Measurements from ENCODE around the gene SCNM1.

The SCNM1 gene

GRCh38 chr1:151142411-151143056 lies 23.4 kb upstream of the SCNM1 start:
- Mint-ChIP-seq H3K9me3 (no peaks in the 10 kb centered on the region), H3K27ac (no peak overlapping the region), H3K27me3 (peaks cover 38% of the 10 kb centered on the region), H3K4me1 (ENCODE audit: low read depth) (peaks cover 22% of the 10 kb centered on the region), H3K36me3 (ENCODE audit: low read depth) (peaks cover 7% of the 10 kb centered on the region), H3K4me3 (no peak overlapping the region)
- intact Hi-C loops (cut with micrococcal nuclease): no loop called here

DNA sequence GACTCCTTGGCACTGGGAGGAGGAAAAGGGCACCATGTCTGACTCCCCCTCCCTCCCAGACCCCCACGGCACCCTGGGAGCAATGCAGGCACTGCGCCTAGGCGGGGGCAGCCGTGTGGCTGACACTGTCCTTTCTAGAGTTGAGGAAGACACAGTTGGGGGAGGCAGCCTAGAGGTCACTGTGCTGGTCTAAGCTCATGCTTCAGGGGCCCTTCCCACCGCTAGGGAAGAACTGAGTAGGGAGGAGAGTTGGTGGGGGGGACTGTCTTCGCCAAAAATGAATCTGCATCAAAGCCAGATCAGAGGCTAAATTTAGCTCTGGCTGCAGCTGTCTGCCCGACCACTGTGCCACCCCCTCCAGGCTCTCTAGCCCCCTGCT lies 22.9 kb upstream of the SCNM1 start:
- Mint-ChIP-seq H3K4me3 (no peak overlapping the region), H3K4me1 (ENCODE audit: low read depth) (peaks cover 22% of the 10 kb centered on the region), H3K9me3 (no peaks in the 10 kb centered on the region), H3K27ac (no peak overlapping the region), H3K36me3 (ENCODE audit: low read depth) (peaks cover 7% of the 10 kb centered on the region), H3K27me3 (peaks cover 41% of the 10 kb centered on the region)
- intact Hi-C loops (cut with micrococcal nuclease): no loop called here

DNA sequence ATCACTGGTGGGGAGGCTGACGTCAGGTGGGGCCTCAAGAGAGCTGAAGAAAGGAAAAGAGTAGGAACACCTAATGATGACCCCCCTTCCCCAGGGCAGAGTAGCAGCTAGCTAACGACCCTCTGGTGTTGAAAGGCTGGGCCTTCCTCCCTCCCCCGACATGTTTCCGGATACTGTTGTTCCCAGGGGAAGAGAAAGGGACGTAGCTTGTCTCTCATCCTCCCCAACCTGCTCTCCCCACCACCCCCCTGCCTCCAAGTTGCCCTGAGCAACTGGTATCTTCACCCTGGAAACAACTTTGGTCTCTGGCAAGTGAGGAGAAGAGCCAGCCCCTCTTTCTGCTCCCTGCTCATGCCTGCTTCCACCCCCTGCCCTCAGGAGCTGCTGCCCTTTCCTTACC lies 22.0 kb upstream of the SCNM1 start:
- intact Hi-C loops (cut with micrococcal nuclease): no loop called here
- H3K36me3 Mint-ChIP-seq (ENCODE audit: low read depth): peaks cover 7% of the 10 kb centered on the region
- H3K4me1 Mint-ChIP-seq (ENCODE audit: low read depth): peaks cover 22% of the 10 kb centered on the region
- peaks cover 42% of the 10 kb centered on the region for H3K27me3 Mint-ChIP-seq
- H3K27ac Mint-ChIP-seq: no peak overlapping the region
- H3K9me3 Mint-ChIP-seq: no peaks in the 10 kb centered on the region
- H3K4me3 Mint-ChIP-seq: no peak overlapping the region

GRCh38 chr1:151144474-151145303 lies 21.3 kb upstream of the SCNM1 start:
- intact Hi-C loops (cut with micrococcal nuclease): no loop called here
- Mint-ChIP-seq H3K9me3 (no peaks in the 10 kb centered on the region), H3K36me3 (ENCODE audit: low read depth) (peaks cover 7% of the 10 kb centered on the region), H3K27me3 (peaks cover 42% of the 10 kb centered on the region), H3K27ac (no peak overlapping the region), H3K4me3 (no peak overlapping the region), H3K4me1 (ENCODE audit: low read depth) (peaks cover 22% of the 10 kb centered on the region)

DNA sequence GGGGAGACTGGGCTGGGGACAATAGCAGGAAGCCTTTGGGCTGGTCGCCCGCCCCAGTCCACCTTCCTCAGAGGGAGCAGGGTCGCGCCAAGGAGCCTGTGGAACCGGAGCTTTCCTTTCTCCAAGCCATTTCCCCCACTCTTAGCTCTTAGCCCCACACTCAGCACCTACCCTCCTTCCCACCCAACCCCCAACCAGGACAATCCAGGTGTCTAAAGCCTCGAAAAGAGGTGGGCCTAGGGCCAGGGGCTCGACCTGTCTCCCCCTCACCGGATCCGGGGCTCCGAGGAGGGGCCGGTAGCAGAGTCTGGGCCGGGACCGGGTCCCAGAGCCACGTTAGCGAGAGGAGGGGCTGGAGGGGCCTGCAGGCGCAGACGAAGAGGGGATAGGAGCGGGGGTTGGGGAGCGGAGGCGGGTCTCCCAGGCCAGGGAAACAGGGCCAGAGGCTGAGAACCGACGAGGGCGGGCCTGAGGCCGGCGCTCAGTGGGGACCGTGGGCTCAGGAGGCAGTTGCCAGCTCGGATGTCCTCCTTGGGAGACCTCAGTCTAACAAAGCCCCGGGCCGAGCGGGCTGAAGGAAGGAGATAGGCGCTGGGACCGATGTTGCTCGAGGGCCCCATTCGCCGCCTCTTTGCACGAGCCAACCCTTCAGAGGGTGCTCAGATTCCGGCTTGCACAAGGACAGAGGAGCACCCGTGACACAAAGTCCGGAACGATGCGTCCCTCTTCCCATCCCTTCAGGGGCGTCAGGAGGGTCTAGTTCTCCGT lies 20.5 kb upstream of the SCNM1 start:
- peaks cover 41% of the 10 kb centered on the region for H3K27me3 Mint-ChIP-seq
- peak overlapping the region; percentile 83 for H3K4me3 Mint-ChIP-seq
- peaks cover 7% of the 10 kb centered on the region for H3K36me3 Mint-ChIP-seq (ENCODE audit: low read depth)
- H3K9me3 Mint-ChIP-seq: no peaks in the 10 kb centered on the region
- peaks cover 22% of the 10 kb centered on the region for H3K4me1 Mint-ChIP-seq (ENCODE audit: low read depth)
- intact Hi-C loops (cut with micrococcal nuclease): no loop called here
- peak overlapping the region; percentile 40 for H3K27ac Mint-ChIP-seq

DNA sequence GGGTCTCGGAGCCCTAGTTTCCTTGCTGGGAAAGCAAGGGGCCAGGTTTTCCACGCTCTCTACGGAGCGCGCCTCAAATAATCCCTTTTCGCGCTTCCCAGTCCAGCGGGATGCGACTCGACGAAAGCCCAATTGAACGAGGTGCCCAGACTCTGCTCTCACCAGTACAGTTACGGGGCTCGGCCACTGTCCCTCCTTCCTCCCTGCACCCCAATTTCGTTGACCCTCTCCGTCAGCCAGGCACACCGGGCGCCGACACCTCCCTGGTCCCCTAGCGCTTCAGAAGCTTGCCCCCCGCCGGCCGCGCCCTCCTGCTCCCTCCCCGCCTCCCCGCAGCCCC lies 19.9 kb upstream of the SCNM1 start:
- intact Hi-C loops (cut with micrococcal nuclease): no loop called here
- H3K27ac Mint-ChIP-seq: peak overlapping the region; percentile 40
- H3K4me3 Mint-ChIP-seq: peak overlapping the region; percentile 83
- peaks cover 42% of the 10 kb centered on the region for H3K27me3 Mint-ChIP-seq
- H3K4me1 Mint-ChIP-seq (ENCODE audit: low read depth): peaks cover 22% of the 10 kb centered on the region
- no peaks in the 10 kb centered on the region for H3K9me3 Mint-ChIP-seq
- H3K36me3 Mint-ChIP-seq (ENCODE audit: low read depth): peaks cover 7% of the 10 kb centered on the region

DNA sequence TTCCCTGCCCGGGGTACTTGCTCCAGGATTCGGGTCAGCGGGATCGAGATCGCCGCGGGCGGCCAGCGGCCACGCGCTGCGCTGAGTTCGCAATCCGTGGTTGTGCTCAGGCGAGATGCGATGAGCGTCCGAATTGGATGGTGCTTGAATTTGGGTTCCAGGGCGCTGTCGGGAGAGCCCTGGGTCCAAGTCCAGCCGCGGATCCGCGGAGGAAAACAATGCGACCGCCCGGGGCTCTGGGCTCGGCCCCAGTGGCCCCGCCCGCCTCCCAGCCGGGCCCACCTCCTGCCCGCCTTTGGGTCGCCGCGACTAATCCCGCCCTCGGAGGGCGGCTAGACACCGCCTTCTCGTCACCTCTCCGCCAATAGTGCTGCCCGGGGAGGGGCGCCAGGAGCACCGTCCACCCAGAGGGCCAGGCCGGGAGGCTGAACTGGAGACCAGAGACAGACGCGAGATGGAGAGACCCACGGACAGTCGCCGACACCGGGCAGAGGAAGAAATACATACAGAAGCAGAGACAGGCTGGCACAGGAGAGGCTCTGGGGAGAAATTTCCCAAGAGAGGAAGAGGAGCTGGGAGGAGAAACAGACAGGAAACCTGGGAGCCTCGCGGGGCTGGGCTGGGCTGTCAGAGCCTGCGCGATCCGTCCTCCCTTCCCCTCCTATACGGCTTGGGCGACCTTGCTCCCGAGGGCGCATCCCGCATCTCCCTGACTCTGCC lies 19.4 kb upstream of the SCNM1 start, which contains the start of gene SEMA6C:
SEMA6C (minus strand) TSS at position 220 of the 720 bp plus-strand sequence. CDS start 4,010 bp downstream, outside the sequence.
- H3K4me1 Mint-ChIP-seq (ENCODE audit: low read depth): peaks cover 22% of the 10 kb centered on the region
- H3K9me3 Mint-ChIP-seq: no peaks in the 10 kb centered on the region
- peak within 1 kb of the TSS; percentile 83 for H3K4me3 Mint-ChIP-seq
- intact Hi-C loops (cut with micrococcal nuclease): no loop called here
- peaks cover 7% of the 10 kb centered on the region for H3K36me3 Mint-ChIP-seq (ENCODE audit: low read depth)
- peak within 1 kb of the TSS; percentile 40 for H3K27ac Mint-ChIP-seq
- H3K27me3 Mint-ChIP-seq: peaks cover 42% of the 10 kb centered on the region

- intact Hi-C loops (cut with micrococcal nuclease): no loop called here
- H3K9me3 Mint-ChIP-seq: no peaks in the 10 kb centered on the region
- peak overlapping the region; percentile 83 for H3K4me3 Mint-ChIP-seq
- peaks cover 7% of the 10 kb centered on the region for H3K36me3 Mint-ChIP-seq (ENCODE audit: low read depth)
- H3K27me3 Mint-ChIP-seq: peaks cover 42% of the 10 kb centered on the region
- H3K27ac Mint-ChIP-seq: peak overlapping the region; percentile 40
- H3K4me1 Mint-ChIP-seq (ENCODE audit: low read depth): peaks cover 22% of the 10 kb centered on the region
Measured at GRCh38 chr1:151147132-151147503, 18.8 kb upstream of the SCNM1 start.

- H3K36me3 Mint-ChIP-seq (ENCODE audit: low read depth): peaks cover 7% of the 10 kb centered on the region
- no peak overlapping the region for H3K4me3 Mint-ChIP-seq
- H3K27me3 Mint-ChIP-seq: peaks cover 39% of the 10 kb centered on the region
- peaks cover 22% of the 10 kb centered on the region for H3K4me1 Mint-ChIP-seq (ENCODE audit: low read depth)
- H3K27ac Mint-ChIP-seq: no peak overlapping the region
- intact Hi-C loops (cut with micrococcal nuclease): no loop called here
- H3K9me3 Mint-ChIP-seq: no peaks in the 10 kb centered on the region
Measured at GRCh38 chr1:151147665-151148064, 18.3 kb upstream of the SCNM1 start.

DNA sequence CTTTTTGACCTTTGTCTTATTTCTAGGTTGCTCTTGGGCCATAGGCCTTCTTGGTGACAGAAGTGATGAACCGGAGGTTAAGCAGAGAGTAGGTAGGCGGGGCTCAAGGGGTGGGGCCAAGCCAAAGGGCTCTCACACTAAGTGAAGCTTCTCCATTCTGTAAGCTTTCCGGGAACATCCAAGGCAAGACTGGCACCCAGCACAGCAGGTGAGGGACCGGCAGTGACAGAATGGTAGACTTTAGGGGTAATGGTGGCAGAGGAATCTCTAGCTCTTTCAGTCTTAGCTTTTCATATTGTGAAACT lies 9.5 kb upstream of the SCNM1 start, which contains the start of gene TNFAIP8L2:
TNFAIP8L2 (plus strand) TSS at position 135 of the 305 bp plus-strand sequence. CDS start 2,049 bp downstream, outside the sequence.
- H3K4me1 Mint-ChIP-seq (ENCODE audit: low read depth): peaks cover 35% of the 10 kb centered on the region

DNA sequence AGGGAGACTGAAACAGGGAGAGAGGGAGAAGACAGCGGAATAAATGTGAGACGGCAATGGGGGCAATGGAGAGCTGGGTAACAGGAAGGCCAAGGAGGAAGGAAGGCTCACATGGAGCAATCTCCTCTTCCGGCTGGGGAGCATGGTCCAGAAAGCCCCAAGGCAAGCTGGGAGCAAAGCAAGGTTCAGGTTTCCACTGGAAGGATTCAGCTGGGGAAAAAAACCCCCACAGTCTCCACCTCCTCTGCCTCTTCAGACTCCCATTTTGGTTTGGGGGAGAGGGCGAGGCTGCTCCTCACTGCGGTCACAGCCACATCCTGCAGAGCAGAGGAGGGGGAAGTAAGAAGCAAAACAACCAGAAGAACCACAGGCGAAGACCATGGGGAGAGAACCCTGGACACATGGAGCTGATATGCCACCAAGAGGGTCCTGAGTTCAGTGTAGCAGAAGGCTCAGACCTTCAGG lies 8.8 kb upstream of the SCNM1 start:
- H3K4me1 Mint-ChIP-seq (ENCODE audit: low read depth): peaks cover 41% of the 10 kb centered on the region

More for the DNA sequence above, 9.5 kb upstream of the SCNM1 start, which contains the start of gene TNFAIP8L2:
- H3K27me3 Mint-ChIP-seq: no peaks in the 10 kb centered on the region
- no peaks in the 10 kb centered on the region for H3K9me3 Mint-ChIP-seq
- intact Hi-C loops (cut with micrococcal nuclease): loop anchor here (1.0 to 5.0 kb wide), 2 partner anchors 57 to 134 kb away; no protein-coding TSS in a partner anchor
- H3K36me3 Mint-ChIP-seq (ENCODE audit: low read depth): peaks cover 51% of the 10 kb centered on the region
- peak within 1 kb of the TSS; percentile 88 for H3K27ac Mint-ChIP-seq
- peak within 1 kb of the TSS; percentile 87 for H3K4me3 Mint-ChIP-seq

DNA sequence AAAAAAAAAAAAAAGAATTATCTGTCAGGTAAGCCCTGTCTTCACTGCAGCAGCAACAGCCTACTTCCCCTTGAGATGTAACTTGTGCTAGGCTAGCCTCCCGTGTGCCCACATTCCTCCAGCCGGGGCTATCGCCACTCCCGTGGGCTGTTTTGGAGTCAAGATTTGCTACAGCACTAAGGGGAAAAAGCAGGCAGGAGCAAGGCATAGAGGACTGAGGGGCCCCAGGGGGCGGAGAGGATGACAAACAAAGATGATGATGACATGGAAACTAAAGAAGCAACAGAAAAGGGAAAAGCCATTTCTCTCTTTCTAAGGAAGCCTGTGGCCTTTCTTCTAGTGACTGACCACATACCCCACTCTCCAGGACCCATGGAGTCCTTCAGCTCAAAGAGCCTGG lies 7.6 kb upstream of the SCNM1 start:
- Mint-ChIP-seq H3K36me3 (ENCODE audit: low read depth) (peaks cover 68% of the 10 kb centered on the region), H3K9me3 (no peaks in the 10 kb centered on the region), H3K27ac (peak overlapping the region; percentile 88), H3K4me3 (peak overlapping the region; percentile 87), H3K4me1 (ENCODE audit: low read depth) (peaks cover 50% of the 10 kb centered on the region), H3K27me3 (no peaks in the 10 kb centered on the region)
- intact Hi-C loops (cut with micrococcal nuclease): loop anchor here (5.0 kb wide), 1 partner anchor 136 kb away; no protein-coding TSS in a partner anchor

More for the DNA sequence above, 8.8 kb upstream of the SCNM1 start:
- H3K9me3 Mint-ChIP-seq: no peaks in the 10 kb centered on the region
- peak overlapping the region; percentile 87 for H3K4me3 Mint-ChIP-seq
- no peaks in the 10 kb centered on the region for H3K27me3 Mint-ChIP-seq
- peaks cover 57% of the 10 kb centered on the region for H3K36me3 Mint-ChIP-seq (ENCODE audit: low read depth)
- peak overlapping the region; percentile 88 for H3K27ac Mint-ChIP-seq
- intact Hi-C loops (cut with micrococcal nuclease): loop anchor here (5.0 kb wide), 1 partner anchor 135 kb away; no protein-coding TSS in a partner anchor

GRCh38 chr1:151158751-151159251 lies 7.1 kb upstream of the SCNM1 start:
- Mint-ChIP-seq H3K9me3 (no peaks in the 10 kb centered on the region), H3K4me3 (peak overlapping the region; percentile 87), H3K27me3 (no peaks in the 10 kb centered on the region), H3K4me1 (ENCODE audit: low read depth) (peaks cover 54% of the 10 kb centered on the region), H3K27ac (peak overlapping the region; percentile 88), H3K36me3 (ENCODE audit: low read depth) (peaks cover 73% of the 10 kb centered on the region)
- intact Hi-C loops (cut with micrococcal nuclease): loop anchor here (5.0 kb wide), 1 partner anchor 136 kb away; no protein-coding TSS in a partner anchor

All from dendritic cell treated with granulocyte-macrophage colony-stimulating factor and Interleukin-4, amounts not matched to agents 40 ng/mL and 50 ng/mL, for 4 days (primary cell).